HCT116 (cell line): ENCODE measurements around the gene ABTB2. TPM values are rescaled to one million over a fixed set of nuclear protein-coding genes. Genes with fewer than 3 reads are reported as not detected.

Experiments used
- ATAC-seq: fragments of 200-7000 bp; cut with Tn5 transposase; 2 replicates; pipeline ENCODE4 v1.9.1; 2020; ENCODE audit warnings: mild to moderate bottlenecking, moderate library complexity
- BruUV-seq: library from RNA; stranded (reverse); fragments of 400-500 nt; replicated peaks from 2 replicates; lab custom pipeline; 2021; lab: Mats Ljungman, UMichigan
- CTCF ChIA-PET: fragments of 300-600 bp; sonication (Branson Sonifier 250); formaldehyde crosslinking; loops from one replicate; lab custom pipeline; 2021; ENCODE audit warnings: antibody characterized with exemption; lab: Charles Lee
- POLR2A ChIA-PET: fragments of 300-600, 350-600 bp; sonication (Branson Sonifier 250); formaldehyde crosslinking; loops from one replicate; lab custom pipeline; 2021; ENCODE audit warnings: antibody characterized with exemption; lab: Charles Lee
- RAD21 ChIA-PET, 2 experiments: fragments of 300-600 bp; sonication (Branson Sonifier 250); formaldehyde crosslinking; loops; one replicate each; lab custom pipeline; 2023; ENCODE audit warnings: low total read pairs in 2 of 2; ENCODE audit not compliant: uncharacterized antibody in 2 of 2, unreplicated experiment in 2 of 2, low non-redundant PET in 1 of 2; lab: Charles Lee
- DNase-seq: peaks from one replicate; pipeline ENCODE4 v3.0.0-alpha.2; 2010; ENCODE audit warnings: low read depth, low spot score
- H2AFZ ChIP-seq: fragments of 200-600 bp; shearing (Covaris generic), sonication (generic); 2 replicates; pipeline ENCODE4 v1.6.1; 2017; ENCODE audit warnings: low read depth, mixed run types, mixed read lengths, antibody characterized with exemption, low read length; ENCODE audit not compliant: poor library complexity, severe bottlenecking
- H3K27ac ChIP-seq: 2 replicates; pipeline ENCODE4 v1.5.1; 2012; ENCODE audit warnings: low read depth, low read length
- H3K27me3 ChIP-seq: fragments of 200-600 bp; sonication (generic); 2 replicates; pipeline ENCODE4 v1.6.1; 2016; ENCODE audit warnings: mixed run types, low read length, mixed read lengths; ENCODE audit not compliant: insufficient read depth
- H3K36me3 ChIP-seq, 2 experiments: fragments of 200-500 bp in 1 of 2; fragments of 200-600 bp in 1 of 2; sonication (Bioruptor generic) in 1 of 2; sonication (generic) in 1 of 2; 2 replicates each; pipeline versions ENCODE4 v1.5.1 to v1.6.1; 2014 to 2016; ENCODE audit warnings: low read length in 2 of 2, inconsistent platforms in 1 of 2, mixed read lengths in 1 of 2, mixed run types in 1 of 2; ENCODE audit not compliant: insufficient read depth in 2 of 2, control insufficient read depth in 1 of 2
- H3K4me1 ChIP-seq, 2 experiments: fragments of 200-600 bp in 1 of 2; sonication (generic) in 1 of 2; 2 replicates each; pipeline versions ENCODE4 v1.5.1 to v1.6.1; 2012 to 2017; ENCODE audit warnings: low read length in 2 of 2, inconsistent platforms in 1 of 2, mild to moderate bottlenecking in 1 of 2, mixed read lengths in 1 of 2, mixed run types in 1 of 2, moderate library complexity in 1 of 2; ENCODE audit not compliant: insufficient read depth in 2 of 2, control insufficient read depth in 1 of 2
- H3K4me2 ChIP-seq: fragments of 200-600 bp; sonication (generic); 2 replicates; pipeline ENCODE4 v1.6.1; 2017; ENCODE audit warnings: mixed run types, low read length, mixed read lengths
- H3K4me3 ChIP-seq, 2 experiments: fragments of 200-600 bp in 1 of 2; sonication (generic) in 1 of 2; replicated peaks in 1 of 2; 2 replicates each; pipeline ENCODE4 v1.5.1; 2011 to 2016; ENCODE audit warnings: low read length in 2 of 2, control low read depth in 1 of 2, low read depth in 1 of 2, mild to moderate bottlenecking in 1 of 2, mixed read lengths in 1 of 2, mixed run types in 1 of 2
- H3K79me2 ChIP-seq: fragments of 200-600 bp; sonication (generic); 2 replicates; pipeline ENCODE4 v1.6.1; 2017; ENCODE audit warnings: mild to moderate bottlenecking, mixed run types, low read length, moderate library complexity, mixed read lengths; ENCODE audit not compliant: insufficient read depth
- H3K9ac ChIP-seq: fragments of 200-600 bp; sonication (generic); 2 replicates; pipeline ENCODE4 v1.6.1; 2016; ENCODE audit warnings: low read length, mixed read lengths
- H3K9me2 ChIP-seq: fragments of 200-600 bp; sonication (generic), shearing (Covaris generic); 2 replicates; pipeline ENCODE4 v1.6.1; 2017; ENCODE audit warnings: mixed run types, mild to moderate bottlenecking, moderate library complexity; ENCODE audit not compliant: insufficient read depth
- H3K9me3 ChIP-seq, 2 experiments: fragments of 200-500 bp in 1 of 2; fragments of 200-600 bp in 1 of 2; sonication (Bioruptor generic) in 1 of 2; sonication (generic) in 1 of 2; 2 replicates each; pipeline ENCODE4 v1.6.1; 2014 to 2017; ENCODE audit warnings: low read length in 2 of 2, mixed read lengths in 2 of 2, inconsistent platforms in 1 of 2, low read depth in 1 of 2, mild to moderate bottlenecking in 1 of 2, mixed run types in 1 of 2, moderate library complexity in 1 of 2; ENCODE audit not compliant: control insufficient read depth in 1 of 2, insufficient read depth in 1 of 2
- H4K20me1 ChIP-seq: fragments of 200-600 bp; sonication (generic), shearing (Covaris generic); 2 replicates; pipeline ENCODE4 v1.6.1; 2017; ENCODE audit warnings: mixed run types, mild to moderate bottlenecking, moderate library complexity; ENCODE audit not compliant: insufficient read depth
- CBX3 ChIP-seq: IDR thresholded peaks from 2 replicates; pipeline ENCODE4 v1.6.1; 2012; ENCODE audit warnings: low read depth
- CEBPB ChIP-seq: IDR thresholded peaks from 2 replicates; pipeline ENCODE4 v1.6.1; 2012; ENCODE audit warnings: low read depth
- EGR1 ChIP-seq: IDR thresholded peaks from 2 replicates; pipeline ENCODE4 v1.6.1; 2012; ENCODE audit warnings: low read depth
- EZH2 ChIP-seq: fragments of 200-600 bp; sonication (generic); IDR thresholded peaks from 2 replicates; pipeline ENCODE4 v1.6.1; 2017; ENCODE audit warnings: antibody characterized with exemption, mixed run types
- EZH2phosphoT487 ChIP-seq: fragments of 200-600 bp; IDR thresholded peaks from 2 replicates; pipeline ENCODE4 v1.6.1; 2018; ENCODE audit warnings: antibody characterized with exemption, borderline replicate concordance
- JUND ChIP-seq: IDR thresholded peaks from 2 replicates; pipeline ENCODE4 v1.6.1; 2012
- MAX ChIP-seq: IDR thresholded peaks from 2 replicates; pipeline ENCODE4 v1.6.1; 2012
- POLR2A ChIP-seq: IDR thresholded peaks from 2 replicates; pipeline ENCODE4 v1.7.0; 2011; ENCODE audit warnings: borderline replicate concordance; ENCODE audit not compliant: insufficient read depth, insufficient read length; ENCODE audit errors: extremely low read depth
- RAD21 ChIP-seq: IDR thresholded peaks from 2 replicates; pipeline ENCODE4 v1.6.1; 2012; ENCODE audit warnings: low read depth, mild to moderate bottlenecking
- SIN3A ChIP-seq: IDR thresholded peaks from 2 replicates; pipeline ENCODE4 v1.6.1; 2012; ENCODE audit warnings: low read depth
- SP1 ChIP-seq: IDR thresholded peaks from 2 replicates; pipeline ENCODE4 v1.6.1; 2012; ENCODE audit warnings: low read depth
- SRF ChIP-seq: IDR thresholded peaks from 2 replicates; pipeline ENCODE4 v1.6.1; 2012; ENCODE audit warnings: low read depth
- ZNF274 ChIP-seq: fragments of 200-500 bp; sonication (Bioruptor generic); IDR thresholded peaks from 2 replicates; pipeline ENCODE4 v1.6.1; 2014; ENCODE audit warnings: mild to moderate bottlenecking, low read depth, low read length, inconsistent platforms
- intact Hi-C: fragments of 100-400 bp; cut with micrococcal nuclease; formaldehyde crosslinking; loops from 2 replicates; pipeline ENCODE4 v1.10.0; 2022
- total RNA-seq: library from RNA; stranded (reverse); gene quantifications from one replicate; pipeline ENCODE4 v1.2.1, GENCODE V29; 2021; ENCODE audit not compliant: unreplicated experiment
- TF ChIP-seq, protein P1 (sequence below): IDR thresholded peaks from 2 replicates; pipeline ENCODE4 v1.6.1; 2012; ENCODE audit warnings: low read depth
- TF ChIP-seq, protein P2 (sequence below): IDR thresholded peaks from 2 replicates; pipeline ENCODE4 v1.6.1; 2011; ENCODE audit warnings: mild to moderate bottlenecking, low read length, moderate library complexity; ENCODE audit not compliant: insufficient replicate concordance; ENCODE audit errors: extremely low read depth
- TF ChIP-seq, protein P3 (sequence below): IDR thresholded peaks from 2 replicates; pipeline ENCODE4 v1.6.1; 2012

Gene ABTB2
- total RNA-seq, 1 experiment from 2014 or later, result 6.8 TPM

GRCh38 chr11:34150494-34151151, 207.2 kb downstream of the ABTB2 start:
- Histone ChIP-seq H4K20me1 (no peaks in the 10 kb centered on the region), H3K36me3 (peaks cover 33% of the 10 kb centered on the region in 2 experiments), H3K4me3 (no peak overlapping the region), H2AFZ (no peak overlapping the region), H3K79me2 (peaks cover 5% of the 10 kb centered on the region; the same call in 1 of the 2 replicates), H3K27ac (no peak overlapping the region), H3K9ac (no peak overlapping the region), H3K9me3 (no peaks in the 10 kb centered on the region), H3K27me3 (no peaks in the 10 kb centered on the region), H3K4me1 (no peaks in the 10 kb centered on the region), H3K9me2 (no peaks in the 10 kb centered on the region), H3K4me2 (no peak overlapping the region)
- ATAC-seq (no peak), DNase-seq (no peak)
- ChIA-PET CTCF (interaction anchor here (1.0 kb wide), 1 partner anchor 208 kb away, joined by 3 read pairs; the partner anchor contains the start of gene ABTB2), RAD21 (interaction anchor here in 1 of 2 experiments (0.6 kb wide), 1 partner anchor 57 kb away, joined by 3 read pairs; no protein-coding TSS in a partner anchor), POLR2A (no interaction called here)
- intact Hi-C loops, result no loop called here
- BruUV-seq, result no TSS peak
- TF ChIP-seq ZNF274 (no peak), JUND (no peak), EZH2 (no peak), MAX (no peak), CBX3 (no peak), EGR1 (no peak), SP1 (no peak), POLR2A (no peak), RAD21 (no peak), CEBPB (no peak), SRF (no peak), EZH2phosphoT487 (no peak), SIN3A (no peak)
- TF ChIP-seq, protein P1, sequence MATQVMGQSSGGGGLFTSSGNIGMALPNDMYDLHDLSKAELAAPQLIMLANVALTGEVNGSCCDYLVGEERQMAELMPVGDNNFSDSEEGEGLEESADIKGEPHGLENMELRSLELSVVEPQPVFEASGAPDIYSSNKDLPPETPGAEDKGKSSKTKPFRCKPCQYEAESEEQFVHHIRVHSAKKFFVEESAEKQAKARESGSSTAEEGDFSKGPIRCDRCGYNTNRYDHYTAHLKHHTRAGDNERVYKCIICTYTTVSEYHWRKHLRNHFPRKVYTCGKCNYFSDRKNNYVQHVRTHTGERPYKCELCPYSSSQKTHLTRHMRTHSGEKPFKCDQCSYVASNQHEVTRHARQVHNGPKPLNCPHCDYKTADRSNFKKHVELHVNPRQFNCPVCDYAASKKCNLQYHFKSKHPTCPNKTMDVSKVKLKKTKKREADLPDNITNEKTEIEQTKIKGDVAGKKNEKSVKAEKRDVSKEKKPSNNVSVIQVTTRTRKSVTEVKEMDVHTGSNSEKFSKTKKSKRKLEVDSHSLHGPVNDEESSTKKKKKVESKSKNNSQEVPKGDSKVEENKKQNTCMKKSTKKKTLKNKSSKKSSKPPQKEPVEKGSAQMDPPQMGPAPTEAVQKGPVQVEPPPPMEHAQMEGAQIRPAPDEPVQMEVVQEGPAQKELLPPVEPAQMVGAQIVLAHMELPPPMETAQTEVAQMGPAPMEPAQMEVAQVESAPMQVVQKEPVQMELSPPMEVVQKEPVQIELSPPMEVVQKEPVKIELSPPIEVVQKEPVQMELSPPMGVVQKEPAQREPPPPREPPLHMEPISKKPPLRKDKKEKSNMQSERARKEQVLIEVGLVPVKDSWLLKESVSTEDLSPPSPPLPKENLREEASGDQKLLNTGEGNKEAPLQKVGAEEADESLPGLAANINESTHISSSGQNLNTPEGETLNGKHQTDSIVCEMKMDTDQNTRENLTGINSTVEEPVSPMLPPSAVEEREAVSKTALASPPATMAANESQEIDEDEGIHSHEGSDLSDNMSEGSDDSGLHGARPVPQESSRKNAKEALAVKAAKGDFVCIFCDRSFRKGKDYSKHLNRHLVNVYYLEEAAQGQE, result no peak
- TF ChIP-seq, protein P2, sequence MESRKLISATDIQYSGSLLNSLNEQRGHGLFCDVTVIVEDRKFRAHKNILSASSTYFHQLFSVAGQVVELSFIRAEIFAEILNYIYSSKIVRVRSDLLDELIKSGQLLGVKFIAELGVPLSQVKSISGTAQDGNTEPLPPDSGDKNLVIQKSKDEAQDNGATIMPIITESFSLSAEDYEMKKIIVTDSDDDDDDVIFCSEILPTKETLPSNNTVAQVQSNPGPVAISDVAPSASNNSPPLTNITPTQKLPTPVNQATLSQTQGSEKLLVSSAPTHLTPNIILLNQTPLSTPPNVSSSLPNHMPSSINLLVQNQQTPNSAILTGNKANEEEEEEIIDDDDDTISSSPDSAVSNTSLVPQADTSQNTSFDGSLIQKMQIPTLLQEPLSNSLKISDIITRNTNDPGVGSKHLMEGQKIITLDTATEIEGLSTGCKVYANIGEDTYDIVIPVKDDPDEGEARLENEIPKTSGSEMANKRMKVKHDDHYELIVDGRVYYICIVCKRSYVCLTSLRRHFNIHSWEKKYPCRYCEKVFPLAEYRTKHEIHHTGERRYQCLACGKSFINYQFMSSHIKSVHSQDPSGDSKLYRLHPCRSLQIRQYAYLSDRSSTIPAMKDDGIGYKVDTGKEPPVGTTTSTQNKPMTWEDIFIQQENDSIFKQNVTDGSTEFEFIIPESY, result no peak
- TF ChIP-seq, protein P3, sequence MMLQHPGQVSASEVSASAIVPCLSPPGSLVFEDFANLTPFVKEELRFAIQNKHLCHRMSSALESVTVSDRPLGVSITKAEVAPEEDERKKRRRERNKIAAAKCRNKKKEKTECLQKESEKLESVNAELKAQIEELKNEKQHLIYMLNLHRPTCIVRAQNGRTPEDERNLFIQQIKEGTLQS, result no peak
